Transverse colon (tissue), 4 donors: ENCODE measurements around the gene NBAS. TPM values are rescaled to one million over a fixed set of nuclear protein-coding genes. Genes with fewer than 3 reads are reported as not detected.
A peak's percentile ranks its signal among the peaks of the same experiment; 100 is the strongest.

ENCODE experiments used
- DNase-seq: peaks from one replicate; pipeline ENCODE4 v3.0.0-alpha.2; 2019
- H3K27ac ChIP-seq, 4 donors: fragments of 200-600 bp; sonication (generic); 2 replicates each; pipeline ENCODE4 v1.5.1; 2016 to 2018; ENCODE audit warnings: inconsistent platforms in 4 of 4
- H3K27me3 ChIP-seq: fragments of 200-600 bp; sonication (generic); 2 replicates; pipeline ENCODE4 v1.5.1; 2017; ENCODE audit warnings: inconsistent platforms
- H3K36me3 ChIP-seq, 4 donors: fragments of 200-600 bp; sonication (generic); 2 replicates each; pipeline ENCODE4 v1.5.1; 2017 to 2019; ENCODE audit warnings: inconsistent platforms in 4 of 4
- H3K4me1 ChIP-seq, 4 donors: fragments of 200-600 bp; sonication (generic); 2 replicates each; pipeline ENCODE4 v1.5.1; 2017 to 2020; ENCODE audit warnings: inconsistent platforms in 4 of 4
- H3K4me3 ChIP-seq, 4 donors: fragments of 200-600 bp; sonication (generic); 1 replicate in 1 of 4; 2 replicates in 3 of 4; pipeline versions ENCODE4 v1.5.1 to v1.6.1; 2017 to 2019; ENCODE audit warnings: inconsistent platforms in 4 of 4
- H3K9me3 ChIP-seq, 2 donors: fragments of 200-600 bp; sonication (generic); 2 replicates each; pipeline ENCODE4 v1.5.1; 2017 to 2019; ENCODE audit warnings: inconsistent platforms in 2 of 2
- EP300 ChIP-seq: sonication (generic); formaldehyde crosslinking; IDR thresholded peaks from one replicate; pipeline ENCODE4 v1.6.1; 2017; ENCODE audit warnings: antibody characterized with exemption, low read depth
- POLR2A ChIP-seq: fragments of 450-650 bp; IDR thresholded peaks from one replicate; pipeline ENCODE4 v1.6.1; 2016; ENCODE audit warnings: antibody characterized with exemption, mild to moderate bottlenecking, moderate library complexity
- POLR2AphosphoS5 ChIP-seq, 3 donors: sonication (generic); formaldehyde crosslinking; IDR thresholded peaks; one replicate each; pipeline ENCODE4 v1.6.1; 2016; ENCODE audit warnings: antibody characterized with exemption in 3 of 3
- WGBS, 2 donors: methylation state at CpG; one replicate each; pipeline ENCODE4 v1.1.5; 2018; ENCODE audit warnings: low coverage in 1 of 2; 5-methylcytosine and 5-hydroxymethylcytosine counted together
- in situ Hi-C, 4 donors: fragments of 200-750 bp; cut with MboI; loops; one replicate each; pipeline versions ENCODE4 v1.15.0 to v1.15.1; 2017; ENCODE audit warnings: low sequenced_read_pairs in 3 of 4, low pct_ligation_motif_present in 1 of 4, low pct_unique_long_range_greater_than_20kb in 1 of 4
- intact Hi-C: fragments of 100-400 bp; cut with DNase I; formaldehyde crosslinking; loops from one replicate; pipeline ENCODE4 v1.15.1; 2023; ENCODE audit warnings: low total_unique reads
- total RNA-seq, 4 donors: library from RNA; depleted of rRNA; stranded (reverse); fragments of >200 nt; gene quantifications; one replicate each; pipeline ENCODE4 v1.1.0, GENCODE V29; 2016
- TF ChIP-seq, protein P1 (sequence below), 5 experiments: fragments of 200-600 bp in 3 of 5; fragments of 450-650 bp in 2 of 5; sonication (generic) in 3 of 5; IDR thresholded peaks; 1 replicate in 2 of 5; 2 replicates in 3 of 5; pipeline ENCODE4 v1.5.1; 2016 to 2017; ENCODE audit warnings: antibody characterized with exemption in 5 of 5, inconsistent platforms in 3 of 5, mild to moderate bottlenecking in 2 of 5, moderate library complexity in 1 of 5

Gene NBAS
- total RNA-seq, 4 donors from 2014 or later, result 30.6 to 43.2 (median 34.5) TPM

DNA sequence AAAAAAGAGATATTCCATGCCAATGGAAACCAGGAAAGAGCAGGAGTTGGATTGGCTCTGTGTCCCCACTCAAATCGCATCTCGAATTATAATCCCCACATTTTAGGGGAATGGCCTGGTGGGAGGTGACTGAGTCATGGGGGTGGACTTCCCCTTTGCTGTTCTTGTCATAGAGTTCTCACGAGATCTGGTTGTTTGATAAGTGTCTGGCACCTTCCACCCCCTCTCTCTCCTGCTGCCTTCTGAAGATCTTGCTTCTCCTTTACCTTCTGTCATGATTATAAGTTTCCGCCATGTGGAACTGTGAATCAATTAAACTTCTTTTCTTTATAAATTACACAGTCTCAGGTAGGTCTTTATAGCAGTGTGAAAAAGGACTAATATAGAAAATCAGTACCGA lies 355.6 kb downstream of the NBAS start:
- Histone ChIP-seq H3K27me3 (no peaks in the 10 kb centered on the region), H3K4me1 (peaks cover 0 to 18% (median 8%) of the 10 kb centered on the region in 4 donors), H3K27ac (no peak overlapping the region), H3K36me3 (no peaks in the 10 kb centered on the region), H3K9me3 (no peaks in the 10 kb centered on the region), H3K4me3 (no peak overlapping the region)
- 93 to 100% methylated on average over 4 to 5 of the region's 5 CpGs for WGBS, 2 donors
- in situ Hi-C loops (no loop called here), intact Hi-C loops (no loop called here)
- DNase-seq, result no peak
- TF ChIP-seq POLR2A (no peak), POLR2AphosphoS5 (IDR thresholded peaks at IDR 0.05) (no peak), EP300 (no peak)
- TF ChIP-seq, protein P1, sequence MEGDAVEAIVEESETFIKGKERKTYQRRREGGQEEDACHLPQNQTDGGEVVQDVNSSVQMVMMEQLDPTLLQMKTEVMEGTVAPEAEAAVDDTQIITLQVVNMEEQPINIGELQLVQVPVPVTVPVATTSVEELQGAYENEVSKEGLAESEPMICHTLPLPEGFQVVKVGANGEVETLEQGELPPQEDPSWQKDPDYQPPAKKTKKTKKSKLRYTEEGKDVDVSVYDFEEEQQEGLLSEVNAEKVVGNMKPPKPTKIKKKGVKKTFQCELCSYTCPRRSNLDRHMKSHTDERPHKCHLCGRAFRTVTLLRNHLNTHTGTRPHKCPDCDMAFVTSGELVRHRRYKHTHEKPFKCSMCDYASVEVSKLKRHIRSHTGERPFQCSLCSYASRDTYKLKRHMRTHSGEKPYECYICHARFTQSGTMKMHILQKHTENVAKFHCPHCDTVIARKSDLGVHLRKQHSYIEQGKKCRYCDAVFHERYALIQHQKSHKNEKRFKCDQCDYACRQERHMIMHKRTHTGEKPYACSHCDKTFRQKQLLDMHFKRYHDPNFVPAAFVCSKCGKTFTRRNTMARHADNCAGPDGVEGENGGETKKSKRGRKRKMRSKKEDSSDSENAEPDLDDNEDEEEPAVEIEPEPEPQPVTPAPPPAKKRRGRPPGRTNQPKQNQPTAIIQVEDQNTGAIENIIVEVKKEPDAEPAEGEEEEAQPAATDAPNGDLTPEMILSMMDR (IDR thresholded peaks at IDR 0.05), result no peak

DNA sequence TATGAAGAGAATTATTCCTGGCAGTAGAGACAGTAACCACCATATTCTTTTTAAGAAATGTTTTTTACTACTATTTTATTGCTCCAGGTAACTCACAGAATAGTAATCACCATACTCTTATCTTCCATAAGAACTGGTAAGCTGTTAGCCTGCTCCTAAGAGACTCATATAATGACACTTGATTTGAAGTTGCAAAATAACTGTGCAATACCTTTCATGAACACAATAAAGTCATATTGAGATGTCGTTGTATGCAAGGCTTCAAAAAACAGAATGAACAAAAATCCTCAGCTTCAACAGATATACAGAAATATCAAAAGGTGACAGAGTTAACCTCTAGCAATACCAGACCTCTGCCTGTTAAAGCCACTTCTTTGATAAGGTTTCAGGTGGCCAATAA lies 360.1 kb downstream of the NBAS start:
- WGBS, 2 donors, result 38 to 70% methylated on average over 1 of the region's 1 CpG
- no peak overlapping the region for H3K27ac ChIP-seq
- no peak for DNase-seq
- H3K4me1 ChIP-seq, result peaks cover 0 to 20% (median 8%) of the 10 kb centered on the region in 4 donors
- no peak overlapping the region for H3K4me3 ChIP-seq
- TF ChIP-seq, protein P1 (IDR thresholded peaks at IDR 0.05), result peak in 1 of 5 experiments; percentile 8
- TF ChIP-seq POLR2AphosphoS5 (IDR thresholded peaks at IDR 0.05) (no peak), EP300 (no peak), POLR2A (no peak)
- intact Hi-C loops (no loop called here), in situ Hi-C loops (no loop called here)
- no peaks in the 10 kb centered on the region for H3K27me3 ChIP-seq
- no peaks in the 10 kb centered on the region for H3K36me3 ChIP-seq
- H3K9me3 ChIP-seq, result no peaks in the 10 kb centered on the region

DNA sequence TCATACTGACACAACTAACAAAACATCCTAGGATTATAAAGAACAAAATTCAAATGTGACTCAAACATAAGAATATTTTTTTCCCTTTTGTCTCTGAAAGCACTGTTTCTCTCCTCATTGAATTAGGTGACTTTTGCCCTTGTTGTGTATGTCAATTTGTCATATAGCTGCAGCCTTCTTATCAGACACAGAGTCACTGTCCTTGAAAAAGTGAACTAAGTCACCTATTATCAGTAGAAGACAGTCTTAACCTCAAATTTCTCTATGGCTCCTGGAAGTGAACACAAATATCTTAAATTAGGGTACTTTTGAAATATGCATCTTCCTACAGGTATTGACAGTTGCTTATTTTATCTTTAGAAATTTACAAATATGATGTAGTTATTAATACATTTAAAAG lies 360.6 kb downstream of the NBAS start:
- in situ Hi-C loops, result no loop called here
- H3K27ac ChIP-seq, result no peak overlapping the region

DNA sequence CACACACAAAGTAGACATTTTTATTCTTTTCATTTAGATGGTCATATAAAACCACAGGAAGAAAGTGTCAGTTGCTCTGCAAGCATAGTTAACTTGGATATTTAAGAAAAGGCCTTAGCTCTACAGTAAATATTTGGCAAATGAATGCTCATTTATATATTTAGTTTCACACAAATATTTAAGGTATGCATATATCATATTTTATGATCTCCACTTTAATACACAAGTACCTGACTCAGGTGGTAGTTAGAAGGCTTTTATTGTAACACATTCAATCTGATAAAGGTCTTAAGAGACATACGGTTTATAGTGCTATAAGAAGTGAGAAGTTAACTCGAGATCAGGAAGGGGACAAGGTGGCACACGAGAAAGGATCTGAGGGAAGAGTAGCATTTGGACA lies 363.1 kb downstream of the NBAS start:
- WGBS, 2 donors, result 54 to 67% methylated on average over 3 of the region's 3 CpGs
- H3K36me3 ChIP-seq, result no peaks in the 10 kb centered on the region
- in situ Hi-C loops (no loop called here), intact Hi-C loops (no loop called here)
- no peak for DNase-seq
- H3K4me1 ChIP-seq, result peaks cover 0 to 20% (median 8%) of the 10 kb centered on the region in 4 donors
- TF ChIP-seq POLR2AphosphoS5 (IDR thresholded peaks at IDR 0.05), result no peak
- no peak for TF ChIP-seq POLR2A
- no peak overlapping the region for H3K4me3 ChIP-seq
- H3K27ac ChIP-seq, result no peak overlapping the region
- no peaks in the 10 kb centered on the region for H3K27me3 ChIP-seq
- H3K9me3 ChIP-seq, result no peaks in the 10 kb centered on the region

More for the DNA sequence above, 360.6 kb downstream of the NBAS start:
- intact Hi-C loops, result no loop called here
- no peaks in the 10 kb centered on the region for H3K27me3 ChIP-seq
- no peaks in the 10 kb centered on the region for H3K9me3 ChIP-seq
- H3K4me3 ChIP-seq, result no peak overlapping the region
- DNase-seq, result no peak
- H3K36me3 ChIP-seq, result no peaks in the 10 kb centered on the region
- TF ChIP-seq, protein P1 (IDR thresholded peaks at IDR 0.05), result no peak
- TF ChIP-seq POLR2AphosphoS5 (IDR thresholded peaks at IDR 0.05), result no peak
- TF ChIP-seq EP300, result no peak
- no peak for TF ChIP-seq POLR2A
- peaks cover 0 to 20% (median 8%) of the 10 kb centered on the region in 4 donors for H3K4me1 ChIP-seq

DNA sequence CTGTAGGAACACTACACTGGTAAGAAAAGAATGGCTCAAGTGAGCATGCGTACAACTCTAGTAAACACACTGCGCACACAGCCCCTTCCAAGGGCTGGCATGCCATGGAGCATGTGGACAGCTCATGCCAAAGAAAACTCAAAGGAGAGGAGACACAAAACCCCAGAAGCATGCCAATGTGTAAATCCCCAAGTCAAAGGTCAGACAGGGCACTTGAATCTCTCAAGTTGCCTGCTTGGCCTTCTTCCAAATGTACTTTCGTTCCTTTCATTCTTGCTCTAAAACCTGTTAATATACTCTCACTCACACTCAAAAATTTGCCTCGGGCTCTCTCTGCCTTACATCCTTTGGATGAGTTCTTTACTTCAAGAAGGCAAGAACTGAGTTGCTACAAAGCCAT lies 365.3 kb downstream of the NBAS start:
- DNase-seq, result no peak
- in situ Hi-C loops, result no loop called here

More for the DNA sequence above, 365.3 kb downstream of the NBAS start:
- no peak overlapping the region for H3K4me3 ChIP-seq
- intact Hi-C loops, result no loop called here
- H3K36me3 ChIP-seq, result no peaks in the 10 kb centered on the region
- no peak overlapping the region for H3K27ac ChIP-seq
- peaks cover 0 to 5% (median 0%) of the 10 kb centered on the region in 4 donors for H3K4me1 ChIP-seq
- no peaks in the 10 kb centered on the region for H3K9me3 ChIP-seq
- H3K27me3 ChIP-seq, result no peaks in the 10 kb centered on the region
- TF ChIP-seq, protein P1 (IDR thresholded peaks at IDR 0.05), result no peak
- no peak for TF ChIP-seq EP300
- no peak for TF ChIP-seq POLR2A
- no peak for TF ChIP-seq POLR2AphosphoS5 (IDR thresholded peaks at IDR 0.05)
- WGBS, 2 donors, result 85 to 88% methylated on average over 4 of the region's 4 CpGs
